Measurements from ENCODE around the gene ADORA2B.
"Not testable (repeated sequence)": the region's sequence is repeated elsewhere in the genome, so short reads cannot be mapped to it uniquely, and the experiment has no call there.

The ADORA2B gene

GRCh38 chr17:15926039-15926740 is 18.7 kb upstream of the ADORA2B start:
- no peak for DNase-seq

- DNase-seq, result no peak
Observed at GRCh38 chr17:15928286-15928785, 16.6 kb upstream of the ADORA2B start.

GRCh38 chr17:15929941-15930340 is 15.0 kb upstream of the ADORA2B start:
- DNase-seq, result no peak

- no peak for DNase-seq
Observed at GRCh38 chr17:15930426-15930825, 14.5 kb upstream of the ADORA2B start.

GRCh38 chr17:15931394-15931793 is 13.5 kb upstream of the ADORA2B start:
- DNase-seq, result no peak

GRCh38 chr17:15934866-15935265 is 10.1 kb upstream of the ADORA2B start:
- DNase-seq, result no peak

GRCh38 chr17:15935891-15936290 is 9.0 kb upstream of the ADORA2B start:
- no peak for DNase-seq

GRCh38 chr17:15936481-15936880 is 8.4 kb upstream of the ADORA2B start:
- DNase-seq, result not testable (repeated sequence)

GRCh38 chr17:15941781-15942180 is 3.1 kb upstream of the ADORA2B start:
- no peak for DNase-seq

- no peak for DNase-seq
Observed at GRCh38 chr17:15942207-15942833, 2.6 kb upstream of the ADORA2B start.

- DNase-seq, result no peak
Observed at GRCh38 chr17:15943971-15944758, 765 bp upstream of the ADORA2B start.

- DNase-seq, result no peak
Observed at GRCh38 chr17:15945527-15946191, 729 bp downstream of the ADORA2B start.

- DNase-seq, result no peak
Observed at GRCh38 chr17:15946611-15947120, 1.7 kb downstream of the ADORA2B start.

GRCh38 chr17:15947271-15947670 is 2.3 kb downstream of the ADORA2B start:
- no peak for DNase-seq

GRCh38 chr17:15947976-15948752 is 3.2 kb downstream of the ADORA2B start:
- DNase-seq, result no peak

- DNase-seq, result no peak
Observed at GRCh38 chr17:15951368-15952047, 6.6 kb downstream of the ADORA2B start.

GRCh38 chr17:15952048-15952532 is 7.2 kb downstream of the ADORA2B start:
- no peak for DNase-seq

- no peak for DNase-seq
Observed at GRCh38 chr17:15952916-15953790, 8.2 kb downstream of the ADORA2B start.

- no peak for DNase-seq
Observed at GRCh38 chr17:15954222-15954621, 9.3 kb downstream of the ADORA2B start.

All from NCI-H1436 treated with DMSO at 0.1 percent for 48 hours (cell line).